HepG2 (cell line): Measurements from ENCODE around the gene PDGFRA. TPM values are rescaled to one million over a fixed set of nuclear protein-coding genes. Genes with fewer than 3 reads are reported as not detected.

ENCODE experiments used
- ATF7-NPFF ChIP-seq: sonication (generic); formaldehyde crosslinking; IDR thresholded peaks from 2 replicates; pipeline ENCODE4 v1.8.1; 2023; ENCODE audit warnings: mild to moderate bottlenecking, low read depth, missing genetic modification reagents, moderate library complexity
- ELF4 ChIP-seq: sonication (generic); formaldehyde crosslinking; IDR thresholded peaks from 2 replicates; pipeline ENCODE4 v1.5.0; 2020; ENCODE audit warnings: missing genetic modification reagents, mild to moderate bottlenecking, moderate library complexity, borderline replicate concordance
- ERF ChIP-seq: IDR thresholded peaks from 2 replicates; pipeline ENCODE4 v1.6.1; 2018; ENCODE audit warnings: missing biosample characterization, missing genetic modification reagents
- FIP1L1 ChIP-seq: fragments of 200-400 bp; formaldehyde crosslinking; IDR thresholded peaks from 2 replicates; pipeline ENCODE4 v1.6.1; 2018; ENCODE audit warnings: low read depth, mild to moderate bottlenecking, low read length, moderate library complexity, borderline replicate concordance; ENCODE audit not compliant: insufficient read depth
- KDM3A ChIP-seq: IDR thresholded peaks from 2 replicates; pipeline ENCODE4 v1.6.1; 2018; ENCODE audit warnings: low read depth, missing compliant biosample characterization
- MTA3 ChIP-seq: sonication (generic); formaldehyde crosslinking; IDR thresholded peaks from 2 replicates; pipeline ENCODE4 v1.4.0; 2020; ENCODE audit warnings: missing genetic modification reagents
- NFRKB ChIP-seq: fragments of 450-650 bp; IDR thresholded peaks from 2 replicates; pipeline ENCODE4 v1.6.1; 2017
- NRL ChIP-seq: sonication (generic); formaldehyde crosslinking; IDR thresholded peaks from 2 replicates; pipeline ENCODE4 v1.5.0; 2020; ENCODE audit warnings: missing genetic modification reagents, mild to moderate bottlenecking, moderate library complexity, borderline replicate concordance
- PAF1 ChIP-seq: IDR thresholded peaks from 2 replicates; pipeline ENCODE4 v1.6.1; 2016; ENCODE audit warnings: missing genetic modification reagents, missing compliant biosample characterization
- SRSF1 ChIP-seq: fragments of 200-400 bp; formaldehyde crosslinking; optimal IDR thresholded peaks from 2 replicates; pipeline ENCODE3; 2017; ENCODE audit warnings: mild to moderate bottlenecking, low read depth, low read length, moderate library complexity
- TBX2 ChIP-seq: sonication (generic); formaldehyde crosslinking; IDR thresholded peaks from 2 replicates; pipeline ENCODE4 v1.5.0; 2020; ENCODE audit warnings: missing genetic modification reagents, mild to moderate bottlenecking, borderline replicate concordance
- TCF7L2 ChIP-seq: IDR thresholded peaks from 2 replicates; pipeline ENCODE4 v1.6.1; 2011; ENCODE audit warnings: mild to moderate bottlenecking, low read depth, low read length, moderate library complexity
- ZNF431 ChIP-seq: sonication (generic); formaldehyde crosslinking; IDR thresholded peaks from 2 replicates; pipeline ENCODE4 v1.9.0; 2022; ENCODE audit warnings: missing genetic modification reagents, low read depth, mild to moderate bottlenecking, borderline replicate concordance
- polyA plus RNA-seq, 8 experiments: library from polyadenylated mRNA; depleted of rRNA in 3 of 8; stranded (reverse) in 7 of 8; unstranded in 1 of 8; fragments of >200 nt; fragmentation: Illumina TruSeq in 4 of 8; extraction: Trizol in 4 of 8; gene quantifications; 2 replicates each; pipeline versions ENCODE4 v1.2.1 to v1.2.3, GENCODE V29; 2011 to 2016; ENCODE audit warnings: low read depth in 4 of 8, missing spikeins in 1 of 8, mixed read lengths in 1 of 8; ENCODE audit not compliant: insufficient read depth in 1 of 8
- total RNA-seq, 5 experiments: library from RNA; depleted of rRNA; stranded (reverse); fragments of >200 nt; fragmentation: Illumina TruSeq; extraction: Trizol; gene quantifications; 2 replicates each; pipeline ENCODE4 v1.2.3, GENCODE V29; 2016; ENCODE audit warnings: low read depth in 1 of 5
- TF ChIP-seq, protein P1 (sequence below): sonication (generic); formaldehyde crosslinking; IDR thresholded peaks from 2 replicates; pipeline ENCODE4 v1.4.0; 2020; ENCODE audit warnings: mild to moderate bottlenecking, missing genetic modification reagents
- TF ChIP-seq, protein P2 (sequence below): sonication (generic); formaldehyde crosslinking; IDR thresholded peaks from 2 replicates; pipeline ENCODE4 v1.4.0; 2020; ENCODE audit warnings: missing genetic modification reagents
- TF ChIP-seq, protein P3 (sequence below): sonication (generic); formaldehyde crosslinking; IDR thresholded peaks from 2 replicates; pipeline ENCODE4 v1.8.0; 2022; ENCODE audit warnings: missing genetic modification reagents, mild to moderate bottlenecking, inconsistent platforms, borderline replicate concordance
- TF ChIP-seq, protein P4 (sequence below): sonication (generic); formaldehyde crosslinking; IDR thresholded peaks from 2 replicates; pipeline ENCODE4 v1.4.0; 2020; ENCODE audit warnings: mild to moderate bottlenecking, missing genetic modification reagents

Gene PDGFRA
- total and polyA plus RNA-seq, 2 of the 13 experiments (the other 11 are each of a cell fraction or from before 2014, with no cell fraction given) = 0.04 TPM; not detected in 1

DNA sequence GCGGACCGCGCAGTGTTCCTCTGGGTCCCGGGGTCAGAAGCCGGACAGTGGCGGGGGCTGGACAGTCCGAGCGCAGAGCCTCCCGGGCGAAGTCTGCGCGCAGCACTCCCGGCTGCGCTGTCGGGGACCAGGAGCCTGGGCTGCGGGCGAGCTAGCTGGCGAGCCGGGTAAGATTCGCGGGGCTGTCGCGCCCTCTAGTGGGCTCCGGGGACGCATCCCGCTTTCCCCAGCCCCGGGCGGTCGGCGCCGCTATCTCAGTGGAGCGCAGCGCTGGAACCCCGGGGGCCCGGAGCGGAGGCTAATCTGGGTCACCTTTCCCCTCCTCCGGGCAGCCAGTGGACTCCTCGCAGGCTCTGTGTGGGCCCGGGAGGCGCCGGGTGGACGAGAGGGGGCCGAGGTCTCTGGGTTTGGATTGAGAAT lies 4.2 kb downstream of the PDGFRA start (continued):
- TF ChIP-seq, protein P1, sequence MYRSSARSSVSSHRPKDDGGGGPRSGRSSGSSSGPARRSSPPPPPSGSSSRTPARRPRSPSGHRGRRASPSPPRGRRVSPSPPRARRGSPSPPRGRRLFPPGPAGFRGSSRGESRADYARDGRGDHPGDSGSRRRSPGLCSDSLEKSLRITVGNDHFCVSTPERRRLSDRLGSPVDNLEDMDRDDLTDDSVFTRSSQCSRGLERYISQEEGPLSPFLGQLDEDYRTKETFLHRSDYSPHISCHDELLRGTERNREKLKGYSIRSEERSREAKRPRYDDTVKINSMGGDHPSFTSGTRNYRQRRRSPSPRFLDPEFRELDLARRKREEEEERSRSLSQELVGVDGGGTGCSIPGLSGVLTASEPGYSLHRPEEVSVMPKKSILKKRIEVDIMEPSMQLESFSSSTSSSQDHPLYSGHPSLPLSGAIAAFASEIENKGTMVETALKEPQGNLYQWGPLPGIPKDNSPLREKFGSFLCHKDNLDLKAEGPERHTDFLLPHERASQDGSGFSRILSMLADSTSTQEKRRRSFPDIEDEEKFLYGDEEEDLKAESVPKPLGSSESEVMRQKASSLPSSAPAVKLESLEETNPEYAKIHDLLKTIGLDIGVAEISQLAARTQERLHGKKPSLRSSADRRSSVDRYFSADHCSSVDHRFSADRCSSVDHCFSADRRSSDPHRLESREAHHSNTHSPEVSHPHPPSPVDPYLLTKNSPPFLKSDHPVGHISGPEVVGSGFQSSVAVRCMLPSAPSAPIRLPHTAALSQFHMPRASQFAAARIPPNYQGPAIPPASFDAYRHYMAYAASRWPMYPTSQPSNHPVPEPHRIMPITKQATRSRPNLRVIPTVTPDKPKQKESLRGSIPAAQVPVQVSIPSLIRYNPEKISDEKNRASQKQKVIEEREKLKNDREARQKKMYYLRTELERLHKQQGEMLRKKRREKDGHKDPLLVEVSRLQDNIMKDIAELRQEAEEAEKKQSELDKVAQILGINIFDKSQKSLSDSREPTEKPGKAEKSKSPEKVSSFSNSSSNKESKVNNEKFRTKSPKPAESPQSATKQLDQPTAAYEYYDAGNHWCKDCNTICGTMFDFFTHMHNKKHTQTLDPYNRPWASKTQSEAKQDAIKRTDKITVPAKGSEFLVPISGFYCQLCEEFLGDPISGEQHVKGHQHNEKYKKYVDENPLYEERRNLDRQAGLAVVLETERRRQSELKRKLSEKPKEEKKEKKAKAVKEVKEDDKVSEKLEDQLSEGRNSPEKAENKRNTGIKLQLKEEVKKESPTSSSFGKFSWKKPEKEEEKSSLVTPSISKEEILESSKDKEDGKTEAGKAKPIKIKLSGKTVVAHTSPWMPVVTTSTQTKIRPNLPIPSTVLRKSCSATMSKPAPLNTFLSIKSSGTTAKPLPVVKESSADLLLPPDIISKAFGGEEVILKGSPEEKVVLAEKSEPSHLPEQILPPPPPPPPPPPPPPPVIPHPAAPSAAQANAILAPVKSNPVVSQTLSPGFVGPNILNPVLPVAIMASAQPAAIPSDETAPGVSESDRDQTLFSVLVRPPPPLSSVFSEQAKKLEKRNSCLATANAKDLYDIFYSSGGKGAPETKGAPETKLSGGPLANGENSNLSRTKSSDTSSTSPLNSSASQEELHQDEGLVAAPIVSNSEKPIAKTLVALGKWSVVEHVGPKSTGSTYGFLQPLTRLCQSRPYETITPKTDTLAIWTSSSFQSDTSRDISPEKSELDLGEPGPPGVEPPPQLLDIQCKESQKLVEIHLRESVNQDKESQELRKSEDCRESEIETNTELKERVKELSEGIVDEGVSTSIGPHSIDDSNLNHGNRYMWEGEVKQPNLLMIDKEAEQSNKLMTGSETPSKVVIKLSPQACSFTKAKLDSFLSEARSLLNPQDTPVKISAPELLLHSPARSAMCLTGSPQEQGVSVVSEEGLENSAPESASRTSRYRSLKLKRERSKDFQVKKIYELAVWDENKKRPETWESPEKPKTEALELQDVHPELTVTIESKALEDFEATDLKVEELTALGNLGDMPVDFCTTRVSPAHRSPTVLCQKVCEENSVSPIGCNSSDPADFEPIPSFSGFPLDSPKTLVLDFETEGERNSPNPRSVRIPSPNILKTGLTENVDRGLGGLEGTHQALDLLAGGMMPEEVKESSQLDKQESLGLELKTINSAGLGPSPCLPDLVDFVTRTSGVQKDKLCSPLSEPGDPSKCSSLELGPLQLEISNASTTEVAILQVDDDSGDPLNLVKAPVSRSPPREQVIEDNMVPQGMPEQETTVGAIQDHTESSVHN (CRISPR knock-in tag) = no peak
- no peak for TF ChIP-seq PAF1 (CRISPR knock-in tag)
- TF ChIP-seq ATF7-NPFF (CRISPR knock-in tag) = no peak
- TF ChIP-seq, protein P2, sequence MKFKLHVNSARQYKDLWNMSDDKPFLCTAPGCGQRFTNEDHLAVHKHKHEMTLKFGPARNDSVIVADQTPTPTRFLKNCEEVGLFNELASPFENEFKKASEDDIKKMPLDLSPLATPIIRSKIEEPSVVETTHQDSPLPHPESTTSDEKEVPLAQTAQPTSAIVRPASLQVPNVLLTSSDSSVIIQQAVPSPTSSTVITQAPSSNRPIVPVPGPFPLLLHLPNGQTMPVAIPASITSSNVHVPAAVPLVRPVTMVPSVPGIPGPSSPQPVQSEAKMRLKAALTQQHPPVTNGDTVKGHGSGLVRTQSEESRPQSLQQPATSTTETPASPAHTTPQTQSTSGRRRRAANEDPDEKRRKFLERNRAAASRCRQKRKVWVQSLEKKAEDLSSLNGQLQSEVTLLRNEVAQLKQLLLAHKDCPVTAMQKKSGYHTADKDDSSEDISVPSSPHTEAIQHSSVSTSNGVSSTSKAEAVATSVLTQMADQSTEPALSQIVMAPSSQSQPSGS (CRISPR knock-in tag) = no peak
- TF ChIP-seq, protein P3, sequence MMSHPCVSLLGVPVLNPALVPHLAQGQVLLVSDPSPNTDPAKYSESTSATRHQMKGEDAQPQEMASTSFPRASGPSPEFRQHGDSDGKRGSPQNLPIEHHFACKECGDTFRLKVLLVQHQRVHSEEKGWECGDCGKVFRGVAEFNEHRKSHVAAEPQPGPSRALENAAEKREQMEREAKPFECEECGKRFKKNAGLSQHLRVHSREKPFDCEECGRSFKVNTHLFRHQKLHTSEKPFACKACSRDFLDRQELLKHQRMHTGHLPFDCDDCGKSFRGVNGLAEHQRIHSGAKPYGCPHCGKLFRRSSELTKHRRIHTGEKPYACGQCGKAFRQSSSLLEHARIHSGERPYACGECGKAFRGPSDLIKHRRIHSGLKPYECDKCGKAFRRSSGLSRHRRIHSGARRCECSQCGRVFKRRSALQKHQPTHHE (CRISPR knock-in tag) = peak; percentile 57; the same call in 1 of the 2 replicates
- no peak for TF ChIP-seq NRL (CRISPR knock-in tag)
- TF ChIP-seq KDM3A (CRISPR knock-in tag) = 0 out of 2 replicates have a peak, but pooled peaks have one; percentile 29
- no peak for TF ChIP-seq ELF4 (CRISPR knock-in tag)
- TF ChIP-seq ERF (CRISPR knock-in tag) = no peak
- TF ChIP-seq TBX2 = peak; percentile 36; the same call in 1 of the 2 replicates
- no peak for TF ChIP-seq MTA3 (CRISPR knock-in tag)
- no peak for TF ChIP-seq NFRKB
- TF ChIP-seq TCF7L2 = no peak
- no peak for TF ChIP-seq FIP1L1
- TF ChIP-seq, protein P4, sequence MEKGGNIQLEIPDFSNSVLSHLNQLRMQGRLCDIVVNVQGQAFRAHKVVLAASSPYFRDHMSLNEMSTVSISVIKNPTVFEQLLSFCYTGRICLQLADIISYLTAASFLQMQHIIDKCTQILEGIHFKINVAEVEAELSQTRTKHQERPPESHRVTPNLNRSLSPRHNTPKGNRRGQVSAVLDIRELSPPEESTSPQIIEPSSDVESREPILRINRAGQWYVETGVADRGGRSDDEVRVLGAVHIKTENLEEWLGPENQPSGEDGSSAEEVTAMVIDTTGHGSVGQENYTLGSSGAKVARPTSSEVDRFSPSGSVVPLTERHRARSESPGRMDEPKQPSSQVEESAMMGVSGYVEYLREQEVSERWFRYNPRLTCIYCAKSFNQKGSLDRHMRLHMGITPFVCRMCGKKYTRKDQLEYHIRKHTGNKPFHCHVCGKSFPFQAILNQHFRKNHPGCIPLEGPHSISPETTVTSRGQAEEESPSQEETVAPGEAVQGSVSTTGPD = no peak
- no peak for TF ChIP-seq ZNF431 (CRISPR knock-in tag)
- TF ChIP-seq SRSF1 = no peak
